OCI-LY7 (cell line): ENCODE results near the gene PCK1. TPM values are rescaled to one million over a fixed set of nuclear protein-coding genes. Genes with fewer than 3 reads are reported as not detected.

Experiments used
- BruUV-seq: library from RNA; stranded (reverse); fragments of 400-500 nt; replicated peaks from 2 replicates; lab custom pipeline; 2021; lab: Mats Ljungman, UMichigan
- CTCF ChIA-PET: fragments of 300-600 bp; sonication (Branson Sonifier 250); formaldehyde crosslinking; loops from one replicate; lab custom pipeline; 2022; ENCODE audit warnings: antibody characterized with exemption; ENCODE audit not compliant: unreplicated experiment; lab: Charles Lee
- POLR2A ChIA-PET: fragments of 300-600 bp; sonication (Branson Sonifier 250); formaldehyde crosslinking; loops from one replicate; lab custom pipeline; 2022; ENCODE audit warnings: antibody characterized with exemption; lab: Charles Lee
- DNase-seq: peaks from one replicate; pipeline ENCODE4 v3.0.0-alpha.2; 2015; ENCODE audit warnings: low spot score
- H2AFZ ChIP-seq: fragments of 200-600 bp; sonication (generic), shearing (Covaris generic); 2 replicates; pipeline ENCODE4 v1.6.1; 2014; ENCODE audit warnings: mild to moderate bottlenecking, antibody characterized with exemption, low read length, moderate library complexity
- H3K27ac ChIP-seq: fragments of 200-600 bp; sonication (generic); 2 replicates; pipeline ENCODE4 v1.5.1; 2014; ENCODE audit warnings: mixed run types, low read depth, mild to moderate bottlenecking, moderate library complexity, low read length, inconsistent platforms; ENCODE audit not compliant: poor library complexity, severe bottlenecking
- H3K36me3 ChIP-seq: fragments of 200-600 bp; sonication (generic); 2 replicates; pipeline ENCODE4 v1.6.1; 2014; ENCODE audit warnings: mild to moderate bottlenecking, antibody characterized with exemption, low read length, moderate library complexity, mixed read lengths; ENCODE audit not compliant: insufficient read depth
- H3K4me1 ChIP-seq: fragments of 200-600 bp; sonication (generic); 2 replicates; pipeline ENCODE4 v1.5.1; 2014; ENCODE audit warnings: mild to moderate bottlenecking, low read length; ENCODE audit not compliant: insufficient read depth, poor library complexity, severe bottlenecking
- H3K4me2 ChIP-seq: fragments of 200-600 bp; sonication (generic); 2 replicates; pipeline ENCODE4 v1.6.1; 2014; ENCODE audit warnings: mild to moderate bottlenecking, low read length
- H3K4me3 ChIP-seq: fragments of 200-600 bp; sonication (generic); 2 replicates; pipeline ENCODE4 v1.5.1; 2014; ENCODE audit warnings: mild to moderate bottlenecking, low read depth, low read length; ENCODE audit not compliant: poor library complexity, severe bottlenecking
- H3K79me2 ChIP-seq: fragments of 200-600 bp; sonication (generic); 2 replicates; pipeline ENCODE4 v1.6.1; 2016; ENCODE audit warnings: low read depth, mild to moderate bottlenecking, low read length, moderate library complexity, mixed read lengths; ENCODE audit not compliant: insufficient read depth
- H3K9me2 ChIP-seq: fragments of 200-600 bp; sonication (generic); 2 replicates; pipeline ENCODE4 v1.6.1; 2016; ENCODE audit warnings: mild to moderate bottlenecking, low read length, mixed read lengths; ENCODE audit not compliant: insufficient read depth
- H3K9me3 ChIP-seq: fragments of 200-600 bp; sonication (generic); 2 replicates; pipeline ENCODE4 v1.6.1; 2014; ENCODE audit warnings: mild to moderate bottlenecking, mixed run types, low read length, mixed read lengths
- H4K20me1 ChIP-seq: fragments of 200-600 bp; sonication (generic); 2 replicates; pipeline ENCODE4 v1.6.1; 2014; ENCODE audit warnings: mild to moderate bottlenecking, antibody characterized with exemption, low read length, moderate library complexity, mixed read lengths; ENCODE audit not compliant: insufficient read depth
- CTCF ChIP-seq: fragments of 200-600 bp; sonication (generic); conservative IDR thresholded peaks from 2 replicates; pipeline ENCODE4 v1.5.1; 2014; ENCODE audit warnings: mild to moderate bottlenecking, antibody characterized with exemption, low read length, moderate library complexity, mixed read lengths
- EZH2phosphoT487 ChIP-seq: fragments of 200-600 bp; sonication (generic); IDR thresholded peaks from 2 replicates; pipeline ENCODE4 v1.6.1; 2018; ENCODE audit warnings: low read depth, borderline replicate concordance, mild to moderate bottlenecking, mixed run types, antibody characterized with exemption, low read length, moderate library complexity, mixed read lengths
- intact Hi-C: fragments of 100-400 bp; cut with micrococcal nuclease; formaldehyde crosslinking; loops from one replicate; pipeline ENCODE4 v1.10.0; 2022; ENCODE audit not compliant: unreplicated experiment
- total RNA-seq, 2 experiments: library from RNA; depleted of rRNA in 1 of 2; stranded (reverse); fragments of >200 nt in 1 of 2; shearing (Covaris generic) in 1 of 2; gene quantifications; 2 replicates each; pipeline ENCODE4 v1.2.3, GENCODE V29; 2014 to 2022

Gene PCK1
- total RNA-seq, 2 experiments from 2014 or later: 6.9 to 13.0 TPM

- no TSS peak for BruUV-seq
- Histone ChIP-seq H3K9me2 (no peaks in the 10 kb centered on the region), H3K79me2 (no peaks in the 10 kb centered on the region), H3K4me3 (no peak overlapping the region), H4K20me1 (no peaks in the 10 kb centered on the region; the same call in 1 of the 2 replicates), H3K9me3 (no peaks in the 10 kb centered on the region), H3K4me1 (peaks cover 11% of the 10 kb centered on the region), H2AFZ (no peak overlapping the region), H3K27ac (no peak overlapping the region), H3K36me3 (no peaks in the 10 kb centered on the region), H3K4me2 (no peak overlapping the region)
- no peak for DNase-seq
- CTCF ChIA-PET: no interaction called here
- intact Hi-C loops: no loop called here
- TF ChIP-seq EZH2phosphoT487: no peak
- no peak for TF ChIP-seq CTCF
- POLR2A ChIA-PET: interaction anchor here (1.8 kb wide), 1 partner anchor 11 kb away, joined by 4 read pairs; no protein-coding TSS in a partner anchor
These were observed 51.5 kb downstream of the PCK1 start for GRCh38 chr20:57612436-57612835.

- Histone ChIP-seq H4K20me1 (no peaks in the 10 kb centered on the region; the same call in 1 of the 2 replicates), H3K9me2 (no peaks in the 10 kb centered on the region), H3K4me2 (no peak overlapping the region), H3K4me1 (peaks cover 16% of the 10 kb centered on the region), H3K9me3 (no peaks in the 10 kb centered on the region), H3K27ac (no peak overlapping the region), H3K4me3 (no peak overlapping the region), H3K79me2 (no peaks in the 10 kb centered on the region), H3K36me3 (no peaks in the 10 kb centered on the region), H2AFZ (no peak overlapping the region)
- TF ChIP-seq EZH2phosphoT487: no peak
- no peak for TF ChIP-seq CTCF
- no TSS peak for BruUV-seq
- CTCF ChIA-PET: no interaction called here
- POLR2A ChIA-PET: interaction anchor here (1.8 kb wide), 1 partner anchor 11 kb away, joined by 4 read pairs; no protein-coding TSS in a partner anchor
- intact Hi-C loops: no loop called here
- no peak for DNase-seq
These were observed 52.0 kb downstream of the PCK1 start for GRCh38 chr20:57612916-57613315.

GRCh38 chr20:57613481-57613921 lies 52.6 kb downstream of the PCK1 start:
- intact Hi-C loops: no loop called here
- CTCF ChIA-PET: no interaction called here
- no peak overlapping the region for H3K4me3 ChIP-seq
- no peaks in the 10 kb centered on the region for H3K9me2 ChIP-seq
- no peak for DNase-seq
- H3K36me3 ChIP-seq: no peaks in the 10 kb centered on the region
- TF ChIP-seq CTCF (no peak), EZH2phosphoT487 (no peak)
- H3K79me2 ChIP-seq: no peaks in the 10 kb centered on the region
- BruUV-seq: no TSS peak
- H3K4me2 ChIP-seq: no peak overlapping the region
- peaks cover 22% of the 10 kb centered on the region for H3K4me1 ChIP-seq
- H3K9me3 ChIP-seq: no peaks in the 10 kb centered on the region
- POLR2A ChIA-PET: interaction anchor here (1.8 kb wide), 1 partner anchor 12 kb away, joined by 4 read pairs; no protein-coding TSS in a partner anchor
- H2AFZ ChIP-seq: no peak overlapping the region
- no peak overlapping the region for H3K27ac ChIP-seq
- no peaks in the 10 kb centered on the region; the same call in 1 of the 2 replicates for H4K20me1 ChIP-seq
